ENCODE data around the gene SERPING1. TPM values are rescaled to one million over a fixed set of nuclear protein-coding genes. Genes with fewer than 3 reads are reported as not detected.

SERPING1 gene
- total RNA-seq, 1 donor from 2014 or later = 46.0 TPM

- Mint-ChIP-seq H3K4me1 (peaks cover 19% of the 10 kb centered on the region), H3K27me3 (ENCODE audit: insufficient read depth, low read depth) (peaks cover 6% of the 10 kb centered on the region), H3K4me3 (peak overlapping the region; percentile 98), H3K9me3 (no peaks in the 10 kb centered on the region), H3K27ac (no peak overlapping the region), H3K36me3 (peaks cover 7% of the 10 kb centered on the region)
- Histone ChIP-seq H3K9ac (no peak overlapping the region), H3K4me1 (peaks cover 14% of the 10 kb centered on the region), H3K36me3 (no peaks in the 10 kb centered on the region), H3K9me3 (ENCODE audit: low read depth) (no peaks in the 10 kb centered on the region), H3F3A (ENCODE audit: low read depth) (peaks cover 23% of the 10 kb centered on the region), H3K79me2 (ENCODE audit: low read depth) (peaks cover 22% of the 10 kb centered on the region), H4K20me1 (ENCODE audit: low read depth) (no peaks in the 10 kb centered on the region), H3K4me3 (peak overlapping the region; percentile 81), H2AFZ (replicated peaks) (no peak overlapping the region), H3K27me3 (peaks cover 18% of the 10 kb centered on the region), H3K27ac (no peak overlapping the region), H3K4me2 (peak overlapping the region; percentile 77)
- DNase-seq (ENCODE audit: low spot score) = no peak
- TF ChIP-seq EZH2phosphoT487 (IDR thresholded peaks at IDR 0.05) (no peak), EZH2 (IDR thresholded peaks at IDR 0.05) (no peak), CTCF (IDR thresholded peaks at IDR 0.05) (no peak)
Observed at GRCh38 chr11:57656885-57657193, 59.4 kb downstream of the SERPING1 start.

GRCh38 chr11:57657194-57658022, 59.9 kb downstream of the SERPING1 start, which contains the start of gene CLP1:
CLP1 (plus strand) TSS chr11:57657762; CDS start chr11:57659477, 1,715 bp downstream.
- H3K4me2 ChIP-seq = peak within 1 kb of the TSS; percentile 98
- H3K27me3 ChIP-seq = peaks cover 18% of the 10 kb centered on the region
- no peak within 1 kb of the TSS for H3K27ac ChIP-seq
- Mint-ChIP-seq H3K27ac (peak within 1 kb of the TSS; percentile 71), H3K27me3 (ENCODE audit: insufficient read depth, low read depth) (peaks cover 6% of the 10 kb centered on the region), H3K9me3 (no peaks in the 10 kb centered on the region), H3K36me3 (peaks cover 10% of the 10 kb centered on the region), H3K4me1 (peaks cover 19% of the 10 kb centered on the region), H3K4me3 (peak within 1 kb of the TSS; percentile 98)
- no peaks in the 10 kb centered on the region for H3K36me3 ChIP-seq
- peak within 1 kb of the TSS; percentile 51 for H2AFZ ChIP-seq (replicated peaks)
- peaks cover 22% of the 10 kb centered on the region for H3K79me2 ChIP-seq (ENCODE audit: low read depth)
- TF ChIP-seq EZH2 (IDR thresholded peaks at IDR 0.05) = no peak
- no peak for TF ChIP-seq EZH2phosphoT487 (IDR thresholded peaks at IDR 0.05)
- no peak for TF ChIP-seq CTCF (IDR thresholded peaks at IDR 0.05)
- H3K9me3 ChIP-seq (ENCODE audit: low read depth) = no peaks in the 10 kb centered on the region
- peak within 1 kb of the TSS; percentile 85 for H3K9ac ChIP-seq
- peaks cover 25% of the 10 kb centered on the region for H3F3A ChIP-seq (ENCODE audit: low read depth)
- peak; percentile 99 for DNase-seq (ENCODE audit: low spot score)
- no peaks in the 10 kb centered on the region for H4K20me1 ChIP-seq (ENCODE audit: low read depth)
- peak within 1 kb of the TSS; percentile 81 for H3K4me3 ChIP-seq
- peaks cover 14% of the 10 kb centered on the region for H3K4me1 ChIP-seq

- Mint-ChIP-seq H3K9me3 (no peaks in the 10 kb centered on the region), H3K27me3 (ENCODE audit: insufficient read depth, low read depth) (peaks cover 6% of the 10 kb centered on the region), H3K36me3 (peaks cover 11% of the 10 kb centered on the region), H3K4me1 (peaks cover 17% of the 10 kb centered on the region), H3K27ac (peak overlapping the region; percentile 71), H3K4me3 (peak overlapping the region; percentile 98)
- Histone ChIP-seq H2AFZ (replicated peaks) (peak overlapping the region; percentile 51), H3K4me3 (peak overlapping the region; percentile 81), H3K4me2 (peak overlapping the region; percentile 98), H3K79me2 (ENCODE audit: low read depth) (peaks cover 22% of the 10 kb centered on the region), H3K9ac (peak overlapping the region; percentile 85), H3K4me1 (peaks cover 11% of the 10 kb centered on the region), H3K27me3 (peaks cover 18% of the 10 kb centered on the region), H3K36me3 (no peaks in the 10 kb centered on the region), H3K9me3 (ENCODE audit: low read depth) (no peaks in the 10 kb centered on the region), H3F3A (ENCODE audit: low read depth) (peaks cover 23% of the 10 kb centered on the region), H3K27ac (no peak overlapping the region), H4K20me1 (ENCODE audit: low read depth) (no peaks in the 10 kb centered on the region)
- peak; percentile 26 for DNase-seq (ENCODE audit: low spot score)
- no peak for TF ChIP-seq EZH2phosphoT487 (IDR thresholded peaks at IDR 0.05)
- no peak for TF ChIP-seq EZH2 (IDR thresholded peaks at IDR 0.05)
- no peak for TF ChIP-seq CTCF (IDR thresholded peaks at IDR 0.05)
Observed at GRCh38 chr11:57658023-57658361, 60.5 kb downstream of the SERPING1 start.
